Glutamatergic neuron (in vitro differentiated cells): ENCODE data around the gene REXO1. TPM values are rescaled to one million over a fixed set of nuclear protein-coding genes. Genes with fewer than 3 reads are reported as not detected.

Experiments
- DNase-seq: peaks from one replicate; pipeline ENCODE4 v3.0.0; 2022
- H3K27ac Mint-ChIP-seq: one replicate; pipeline ENCODE4 v1.8.0; 2020; ENCODE audit warnings: mild to moderate bottlenecking, mixed read lengths, inconsistent platforms; ENCODE audit not compliant: unreplicated experiment
- H3K27me3 Mint-ChIP-seq: one replicate; pipeline ENCODE4 v1.8.0; 2020; ENCODE audit warnings: mild to moderate bottlenecking, moderate library complexity, mixed read lengths, inconsistent platforms; ENCODE audit not compliant: unreplicated experiment
- H3K36me3 Mint-ChIP-seq: one replicate; pipeline ENCODE4 v1.8.0; 2020; ENCODE audit warnings: mild to moderate bottlenecking, mixed read lengths, inconsistent platforms; ENCODE audit not compliant: unreplicated experiment
- H3K4me1 Mint-ChIP-seq: one replicate; pipeline ENCODE4 v1.8.0; 2020; ENCODE audit warnings: mild to moderate bottlenecking, low read depth, mixed read lengths, inconsistent platforms; ENCODE audit not compliant: unreplicated experiment
- H3K4me3 Mint-ChIP-seq: one replicate; pipeline ENCODE4 v1.8.0; 2020; ENCODE audit warnings: mild to moderate bottlenecking, mixed read lengths, inconsistent platforms; ENCODE audit not compliant: unreplicated experiment
- H3K9me3 Mint-ChIP-seq: one replicate; pipeline ENCODE4 v1.8.0; 2020; ENCODE audit warnings: mild to moderate bottlenecking, moderate library complexity, mixed read lengths, inconsistent platforms; ENCODE audit not compliant: unreplicated experiment
- CTCF ChIP-seq: fragments of 200-600 bp; sonication (generic); IDR thresholded peaks from one replicate; pipeline ENCODE4 v1.5.0; 2021; ENCODE audit not compliant: partially characterized antibody, unreplicated experiment
- total RNA-seq: library from RNA; stranded (reverse); fragmentation: NEBNext Ultra II Directional; extraction: Animal tissue kit (Norgen Biotek cat#: 25700); gene quantifications from one replicate; pipeline ENCODE4 v1.2.1, GENCODE V29; 2021; ENCODE audit not compliant: unreplicated experiment

Gene REXO1
- total RNA-seq, 1 donor from 2014 or later = 65.7 TPM

GRCh38 chr19:1851654-1852580 is 3.6 kb upstream of the REXO1 start:
- no peaks in the 10 kb centered on the region for H3K36me3 Mint-ChIP-seq
- DNase-seq = peak; percentile 67

DNA sequence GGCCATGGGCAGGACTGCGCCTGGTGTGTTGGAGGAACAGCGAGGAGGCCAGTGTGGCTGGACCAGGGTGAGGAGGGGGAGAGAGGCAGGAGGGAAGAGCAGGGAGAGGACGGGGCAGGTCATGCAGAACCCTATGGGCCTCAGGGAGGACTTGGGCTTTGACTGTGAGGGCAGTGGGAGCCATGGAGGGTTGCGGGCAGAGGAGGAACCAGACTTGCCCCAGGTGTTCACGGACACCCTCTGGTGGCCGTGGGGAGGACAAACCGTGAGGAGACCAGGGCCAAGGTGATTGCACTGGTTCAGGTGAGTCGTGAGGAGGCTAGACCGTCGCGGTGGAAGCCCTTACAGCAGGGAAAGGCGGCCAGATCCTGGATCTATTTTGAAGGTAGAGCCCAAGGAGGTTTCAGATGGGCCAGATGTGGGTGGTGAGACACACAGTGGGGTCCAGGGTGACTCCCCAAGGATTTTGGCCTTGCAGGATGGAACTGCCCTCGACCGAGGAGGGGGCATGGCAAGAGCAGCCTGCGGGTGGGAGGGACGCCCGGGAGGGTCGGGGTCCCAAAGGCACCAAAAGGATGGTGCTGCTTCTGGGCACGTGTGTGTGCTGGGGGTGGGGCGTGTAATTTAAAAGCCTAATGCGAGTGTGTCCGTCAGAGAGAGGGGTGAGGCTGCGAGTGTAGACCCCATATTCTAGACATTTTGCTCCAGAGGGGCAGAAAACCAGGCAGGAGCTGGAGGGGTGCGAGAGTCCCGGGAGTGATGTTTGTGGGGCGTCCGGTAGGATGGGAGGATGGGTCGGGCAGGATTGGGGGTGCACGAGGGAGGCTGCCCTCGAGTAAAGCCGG is 2.7 kb upstream of the REXO1 start:
- peaks cover 18% of the 10 kb centered on the region for H3K27me3 Mint-ChIP-seq
- peaks cover 20% of the 10 kb centered on the region for H3K9me3 Mint-ChIP-seq
- H3K4me1 Mint-ChIP-seq = peaks cover 20% of the 10 kb centered on the region
- H3K27ac Mint-ChIP-seq = peak overlapping the region; percentile 66
- H3K36me3 Mint-ChIP-seq = no peaks in the 10 kb centered on the region
- no peak for DNase-seq
- TF ChIP-seq CTCF = no peak
- peak overlapping the region; percentile 69 for H3K4me3 Mint-ChIP-seq

More at GRCh38 chr19:1851654-1852580, 3.6 kb upstream of the REXO1 start:
- Mint-ChIP-seq H3K4me1 (peaks cover 18% of the 10 kb centered on the region), H3K27ac (no peak overlapping the region), H3K4me3 (no peak overlapping the region), H3K27me3 (peaks cover 22% of the 10 kb centered on the region), H3K9me3 (peaks cover 24% of the 10 kb centered on the region)
- no peak for TF ChIP-seq CTCF

DNA sequence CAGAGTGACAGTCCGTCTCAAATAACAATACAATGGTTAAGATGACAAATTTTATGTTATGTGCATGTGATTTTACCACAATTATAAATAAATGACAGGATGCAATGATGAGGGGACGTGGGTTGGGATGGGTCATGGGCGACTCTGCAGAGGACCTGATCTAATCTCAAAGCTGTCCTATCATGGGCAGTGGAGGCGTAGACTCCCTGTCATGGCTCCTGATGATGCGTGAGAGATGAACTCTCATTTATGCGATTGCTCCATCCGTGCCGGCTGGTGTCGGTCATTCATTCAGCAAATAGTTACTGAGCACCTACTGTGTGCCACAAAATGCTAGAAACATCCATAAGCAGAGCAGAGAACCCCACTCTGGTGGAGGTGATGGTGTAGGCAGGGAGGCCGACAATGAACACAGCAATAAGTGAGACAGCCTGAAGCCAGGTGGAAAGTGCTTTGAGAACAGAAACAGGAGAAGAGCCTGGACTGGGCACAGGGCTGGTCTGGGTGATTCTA is 1.7 kb upstream of the REXO1 start:
- Mint-ChIP-seq H3K36me3 (no peaks in the 10 kb centered on the region), H3K4me3 (peak overlapping the region; percentile 21), H3K27me3 (peaks cover 13% of the 10 kb centered on the region), H3K9me3 (peaks cover 15% of the 10 kb centered on the region), H3K27ac (peak overlapping the region; percentile 80), H3K4me1 (peaks cover 23% of the 10 kb centered on the region)
- no peak for DNase-seq
- TF ChIP-seq CTCF = no peak

- H3K36me3 Mint-ChIP-seq = no peaks in the 10 kb centered on the region
- peaks cover 10% of the 10 kb centered on the region for H3K9me3 Mint-ChIP-seq
- no peak for TF ChIP-seq CTCF
- peaks cover 8% of the 10 kb centered on the region for H3K27me3 Mint-ChIP-seq
- DNase-seq = no peak
- peaks cover 19% of the 10 kb centered on the region for H3K4me1 Mint-ChIP-seq
- peak overlapping the region; percentile 65 for H3K4me3 Mint-ChIP-seq
- H3K27ac Mint-ChIP-seq = peak overlapping the region; percentile 68
Observed at GRCh38 chr19:1849132-1849474, 820 bp upstream of the REXO1 start.
